Caco-2 (cell line): ENCODE measurements around the gene SIRT7. TPM values are rescaled to one million over a fixed set of nuclear protein-coding genes. Genes with fewer than 3 reads are reported as not detected.
A peak's percentile ranks its signal among the peaks of the same experiment; 100 is the strongest.

ENCODE experiments used
- BruUV-seq: library from RNA; stranded (reverse); fragments of 400-500 nt; replicated peaks from 2 replicates; lab custom pipeline; 2021; lab: Mats Ljungman, UMichigan
- CTCF ChIA-PET: fragments of 300-600 bp; sonication (Branson Sonifier 250); formaldehyde crosslinking; loops from one replicate; lab custom pipeline; 2022; ENCODE audit warnings: antibody characterized with exemption; lab: Charles Lee
- POLR2A ChIA-PET: fragments of 300-600 bp; sonication (Branson Sonifier 250); formaldehyde crosslinking; loops from one replicate; lab custom pipeline; 2022; ENCODE audit warnings: antibody characterized with exemption; lab: Charles Lee
- DNase-seq, 2 experiments: peaks; one replicate each; pipeline versions ENCODE4 v3.0.0 to v3.0.0-alpha.2; 2020 to 2022
- H3K27me3 ChIP-seq: replicated peaks from 2 replicates; pipeline ENCODE4 v1.6.0; 2011; ENCODE audit warnings: low read length; ENCODE audit not compliant: control insufficient read depth, insufficient read depth
- H3K36me3 ChIP-seq: 2 replicates; pipeline ENCODE4 v1.5.1; 2011; ENCODE audit warnings: low read length; ENCODE audit not compliant: control insufficient read depth, insufficient read depth
- H3K4me1 ChIP-seq: fragments of 250-450 bp; sonication (Bioruptor Pico); 2 replicates; pipeline ENCODE4 v1.5.1; 2020; ENCODE audit warnings: mild to moderate bottlenecking
- H3K4me3 ChIP-seq: 2 replicates; pipeline ENCODE4 v1.5.1; 2011; ENCODE audit warnings: low read depth, mild to moderate bottlenecking, control low read depth, low read length
- H3K9me3 ChIP-seq: fragments of 250-450 bp; sonication (Bioruptor Pico); 2 replicates; pipeline ENCODE4 v1.5.1; 2020; ENCODE audit warnings: mild to moderate bottlenecking, moderate library complexity
- H3K27ac Mint-ChIP-seq: one replicate; pipeline ENCODE4 v1.8.0; 2022; ENCODE audit warnings: mixed read lengths; ENCODE audit not compliant: unreplicated experiment
- H3K27me3 Mint-ChIP-seq: one replicate; pipeline ENCODE4 v1.8.0; 2022; ENCODE audit warnings: mixed read lengths; ENCODE audit not compliant: insufficient read depth, unreplicated experiment
- H3K36me3 Mint-ChIP-seq: one replicate; pipeline ENCODE4 v1.8.0; 2022; ENCODE audit warnings: mild to moderate bottlenecking, mixed read lengths; ENCODE audit not compliant: insufficient read depth, unreplicated experiment
- H3K4me1 Mint-ChIP-seq: one replicate; pipeline ENCODE4 v1.8.0; 2022; ENCODE audit warnings: low read depth, mixed read lengths; ENCODE audit not compliant: unreplicated experiment
- H3K4me3 Mint-ChIP-seq: one replicate; pipeline ENCODE4 v1.8.0; 2022; ENCODE audit warnings: mild to moderate bottlenecking, moderate library complexity, mixed read lengths; ENCODE audit not compliant: unreplicated experiment
- H3K9me3 Mint-ChIP-seq: one replicate; pipeline ENCODE4 v1.8.0; 2022; ENCODE audit warnings: mixed read lengths; ENCODE audit not compliant: unreplicated experiment
- intact Hi-C: fragments of 100-400 bp; cut with micrococcal nuclease; formaldehyde crosslinking; loops from one replicate; pipeline ENCODE4 v1.10.0; 2022; ENCODE audit not compliant: unreplicated experiment
- total RNA-seq: library from RNA; stranded (reverse); gene quantifications from 2 replicates; pipeline ENCODE4 v1.2.3, GENCODE V29; 2022
- TF ChIP-seq, protein P1 (sequence below), 2 experiments: fragments of 200-600 bp in 1 of 2; IDR thresholded peaks; 1 replicate in 1 of 2; 2 replicates in 1 of 2; pipeline versions ENCODE4 v1.5.1 to v1.8.0; 2011 to 2022; ENCODE audit warnings: antibody characterized with exemption in 1 of 2, control low read depth in 1 of 2, inconsistent platforms in 1 of 2, low read depth in 1 of 2, low read length in 1 of 2, mild to moderate bottlenecking in 1 of 2, moderate library complexity in 1 of 2; ENCODE audit not compliant: insufficient read depth in 1 of 2, severe bottlenecking in 1 of 2, unreplicated experiment in 1 of 2

SIRT7 gene
- total RNA-seq, 1 experiment from 2014 or later: 55.6 TPM

DNA sequence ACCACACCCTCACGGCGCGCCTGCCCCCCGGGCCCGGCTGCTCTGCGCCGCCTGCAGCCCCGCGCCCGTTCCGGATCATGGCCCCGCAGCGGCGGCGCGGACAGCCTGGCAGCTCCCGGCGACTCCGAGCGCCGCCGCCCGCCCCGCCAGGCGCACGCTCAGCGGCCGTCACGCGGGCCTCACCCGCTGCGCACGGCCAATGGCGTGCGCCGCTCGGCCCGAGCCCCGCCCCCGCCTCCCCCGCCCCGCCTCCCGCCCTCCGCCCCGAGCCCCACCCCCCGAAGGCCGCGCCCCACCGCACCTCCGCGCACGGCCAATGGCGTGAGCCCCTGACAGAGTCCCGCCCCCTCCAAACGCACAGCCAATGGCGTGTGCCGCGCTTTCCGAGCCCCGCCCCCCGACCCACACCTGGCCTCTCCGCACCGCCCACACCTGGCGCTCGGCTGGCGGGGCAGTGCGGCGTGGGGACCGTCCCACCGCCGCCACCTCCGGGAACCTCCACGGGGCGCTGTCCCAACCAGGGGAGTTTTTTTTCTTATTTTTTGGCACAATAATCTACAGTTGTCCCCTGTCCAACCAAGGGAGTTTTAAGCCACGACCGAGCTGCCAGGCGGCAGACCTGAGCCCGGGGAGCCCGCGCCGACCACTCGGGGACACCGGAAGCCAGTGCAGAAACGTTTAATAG lies 6.6 kb downstream of the SIRT7 start, which contains the start of gene PCYT2:
PCYT2 (minus strand) TSS at position 123 of the 685 bp plus-strand sequence; CDS start at position 79, 44 bp downstream.
- peak within 1 kb of the TSS; percentile 99 for H3K4me3 ChIP-seq

DNA sequence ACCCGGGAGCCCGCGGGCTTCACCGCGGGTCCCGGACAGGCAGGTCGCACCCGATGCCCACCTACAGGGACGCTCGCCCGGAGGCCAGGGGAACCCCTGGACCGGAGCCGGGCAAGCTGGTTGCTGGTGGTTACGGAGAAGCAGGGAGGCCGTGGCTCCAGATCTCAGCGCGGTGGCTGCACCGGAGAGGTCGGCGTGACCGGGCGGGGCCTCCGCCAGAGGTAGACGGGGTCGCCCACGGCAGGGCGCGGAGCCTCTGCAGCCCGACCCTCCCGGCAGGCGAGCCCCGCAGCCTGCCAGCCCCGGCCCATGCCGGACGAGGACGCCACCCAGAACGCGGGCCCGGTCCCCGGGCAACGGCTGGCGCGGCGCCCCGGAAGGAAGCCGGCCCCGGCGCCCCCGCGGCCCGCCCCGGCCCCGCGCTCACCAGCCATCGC lies 7.1 kb downstream of the SIRT7 start:
- Mint-ChIP-seq H3K36me3 (peaks cover 91% of the 10 kb centered on the region), H3K4me3 (peak overlapping the region; percentile 89), H3K27me3 (no peaks in the 10 kb centered on the region), H3K27ac (peak overlapping the region; percentile 94), H3K9me3 (no peaks in the 10 kb centered on the region), H3K4me1 (peaks cover 13% of the 10 kb centered on the region)
- CTCF ChIA-PET: no interaction called here
- peaks cover 15% of the 10 kb centered on the region for H3K4me1 ChIP-seq
- BruUV-seq: TSS peak; percentile 91
- intact Hi-C loops: loop anchor here (1.0 to 2.0 kb wide), 2 partner anchors 16 to 20 kb away; partner anchors contain the start of genes ALYREF, ANAPC11 and MAFG
- H3K36me3 ChIP-seq: peaks cover 24% of the 10 kb centered on the region
- POLR2A ChIA-PET: interaction anchor here (0.6 to 1.0 kb wide), 5 partner anchors 14 to 127 kb away, joined by 3 to 7 read pairs (median 3); partner anchors contain the start of genes ANAPC11 and DCXR
- no peak for DNase-seq
- TF ChIP-seq, protein P1, sequence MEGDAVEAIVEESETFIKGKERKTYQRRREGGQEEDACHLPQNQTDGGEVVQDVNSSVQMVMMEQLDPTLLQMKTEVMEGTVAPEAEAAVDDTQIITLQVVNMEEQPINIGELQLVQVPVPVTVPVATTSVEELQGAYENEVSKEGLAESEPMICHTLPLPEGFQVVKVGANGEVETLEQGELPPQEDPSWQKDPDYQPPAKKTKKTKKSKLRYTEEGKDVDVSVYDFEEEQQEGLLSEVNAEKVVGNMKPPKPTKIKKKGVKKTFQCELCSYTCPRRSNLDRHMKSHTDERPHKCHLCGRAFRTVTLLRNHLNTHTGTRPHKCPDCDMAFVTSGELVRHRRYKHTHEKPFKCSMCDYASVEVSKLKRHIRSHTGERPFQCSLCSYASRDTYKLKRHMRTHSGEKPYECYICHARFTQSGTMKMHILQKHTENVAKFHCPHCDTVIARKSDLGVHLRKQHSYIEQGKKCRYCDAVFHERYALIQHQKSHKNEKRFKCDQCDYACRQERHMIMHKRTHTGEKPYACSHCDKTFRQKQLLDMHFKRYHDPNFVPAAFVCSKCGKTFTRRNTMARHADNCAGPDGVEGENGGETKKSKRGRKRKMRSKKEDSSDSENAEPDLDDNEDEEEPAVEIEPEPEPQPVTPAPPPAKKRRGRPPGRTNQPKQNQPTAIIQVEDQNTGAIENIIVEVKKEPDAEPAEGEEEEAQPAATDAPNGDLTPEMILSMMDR (IDR thresholded peaks at IDR 0.05; ENCODE audit: insufficient read depth in 1 of 2, low read depth in 1 of 2, low read length in 1 of 2, severe bottlenecking in 1 of 2, unreplicated experiment in 1 of 2): no peak
- peak overlapping the region; percentile 99 for H3K4me3 ChIP-seq
- no peaks in the 10 kb centered on the region for H3K9me3 ChIP-seq
- no peaks in the 10 kb centered on the region for H3K27me3 ChIP-seq

More for the DNA sequence above, 6.6 kb downstream of the SIRT7 start, which contains the start of gene PCYT2:
- TF ChIP-seq, protein P1 (IDR thresholded peaks at IDR 0.05; ENCODE audit: insufficient read depth in 1 of 2, low read depth in 1 of 2, low read length in 1 of 2, severe bottlenecking in 1 of 2, unreplicated experiment in 1 of 2): peak; percentile 31 to 45
- Mint-ChIP-seq H3K4me1 (peaks cover 19% of the 10 kb centered on the region), H3K4me3 (peak within 1 kb of the TSS; percentile 89), H3K36me3 (peaks cover 93% of the 10 kb centered on the region), H3K9me3 (no peaks in the 10 kb centered on the region), H3K27me3 (no peaks in the 10 kb centered on the region), H3K27ac (peak within 1 kb of the TSS; percentile 94)
- CTCF ChIA-PET: no interaction called here
- no peaks in the 10 kb centered on the region for H3K27me3 ChIP-seq
- intact Hi-C loops: loop anchor here (2.0 kb wide), 1 partner anchor 15 kb away; the partner anchor contains the start of gene MAFG
- peak; percentile 97 to 98 for DNase-seq
- peaks cover 24% of the 10 kb centered on the region for H3K36me3 ChIP-seq
- H3K9me3 ChIP-seq: no peaks in the 10 kb centered on the region
- peaks cover 19% of the 10 kb centered on the region for H3K4me1 ChIP-seq
- POLR2A ChIA-PET: interaction anchor here (0.6 to 1.0 kb wide), 5 partner anchors 13 to 126 kb away, joined by 3 to 7 read pairs (median 3); partner anchors contain the start of genes ANAPC11 and DCXR
- BruUV-seq: no TSS peak
